Glutamatergic neuron (in vitro differentiated cells): ENCODE data around the gene MMRN2. TPM values are rescaled to one million over a fixed set of nuclear protein-coding genes. Genes with fewer than 3 reads are reported as not detected.

Source experiments
- DNase-seq: peaks from one replicate; pipeline ENCODE4 v3.0.0; 2022
- H3K27ac Mint-ChIP-seq: one replicate; pipeline ENCODE4 v1.8.0; 2020; ENCODE audit warnings: mild to moderate bottlenecking, mixed read lengths, inconsistent platforms; ENCODE audit not compliant: unreplicated experiment
- H3K27me3 Mint-ChIP-seq: one replicate; pipeline ENCODE4 v1.8.0; 2020; ENCODE audit warnings: mild to moderate bottlenecking, moderate library complexity, mixed read lengths, inconsistent platforms; ENCODE audit not compliant: unreplicated experiment
- H3K36me3 Mint-ChIP-seq: one replicate; pipeline ENCODE4 v1.8.0; 2020; ENCODE audit warnings: mild to moderate bottlenecking, mixed read lengths, inconsistent platforms; ENCODE audit not compliant: unreplicated experiment
- H3K4me1 Mint-ChIP-seq: one replicate; pipeline ENCODE4 v1.8.0; 2020; ENCODE audit warnings: mild to moderate bottlenecking, low read depth, mixed read lengths, inconsistent platforms; ENCODE audit not compliant: unreplicated experiment
- H3K4me3 Mint-ChIP-seq: one replicate; pipeline ENCODE4 v1.8.0; 2020; ENCODE audit warnings: mild to moderate bottlenecking, mixed read lengths, inconsistent platforms; ENCODE audit not compliant: unreplicated experiment
- H3K9me3 Mint-ChIP-seq: one replicate; pipeline ENCODE4 v1.8.0; 2020; ENCODE audit warnings: mild to moderate bottlenecking, moderate library complexity, mixed read lengths, inconsistent platforms; ENCODE audit not compliant: unreplicated experiment
- total RNA-seq: library from RNA; stranded (reverse); fragmentation: NEBNext Ultra II Directional; extraction: Animal tissue kit (Norgen Biotek cat#: 25700); gene quantifications from one replicate; pipeline ENCODE4 v1.2.1, GENCODE V29; 2021; ENCODE audit not compliant: unreplicated experiment
- TF ChIP-seq, protein P1 (sequence below): fragments of 200-600 bp; sonication (generic); IDR thresholded peaks from one replicate; pipeline ENCODE4 v1.5.0; 2021; ENCODE audit not compliant: partially characterized antibody, unreplicated experiment

Gene MMRN2
- total RNA-seq, 1 donor from 2014 or later = 5.4 TPM

DNA sequence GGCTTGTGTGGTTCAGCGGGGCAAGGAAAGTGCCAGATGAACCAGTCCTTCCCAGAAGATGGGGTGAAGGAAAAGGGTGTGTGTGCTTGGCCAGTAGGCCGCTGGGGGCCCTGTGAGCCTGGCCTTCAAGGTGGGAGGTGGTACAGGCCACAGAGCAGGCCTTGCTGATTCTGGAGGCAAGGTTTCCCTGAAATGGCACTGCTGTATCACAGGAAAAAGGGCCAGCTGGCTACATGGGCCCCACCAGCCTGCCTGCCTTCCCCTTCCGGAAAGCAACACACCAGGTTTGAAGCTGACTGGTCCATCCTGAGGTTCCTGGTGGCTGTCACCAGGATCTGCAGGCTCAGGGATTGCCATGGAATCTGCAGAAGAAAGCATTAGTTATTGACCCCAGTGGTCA, 12.5 kb downstream of the MMRN2 start:
- peaks cover 10% of the 10 kb centered on the region for H3K27me3 Mint-ChIP-seq
- no peak overlapping the region for H3K27ac Mint-ChIP-seq
- no peak overlapping the region for H3K4me3 Mint-ChIP-seq
- no peak for DNase-seq
- peaks cover 5% of the 10 kb centered on the region for H3K9me3 Mint-ChIP-seq
- peaks cover 12% of the 10 kb centered on the region for H3K4me1 Mint-ChIP-seq
- TF ChIP-seq, protein P1, sequence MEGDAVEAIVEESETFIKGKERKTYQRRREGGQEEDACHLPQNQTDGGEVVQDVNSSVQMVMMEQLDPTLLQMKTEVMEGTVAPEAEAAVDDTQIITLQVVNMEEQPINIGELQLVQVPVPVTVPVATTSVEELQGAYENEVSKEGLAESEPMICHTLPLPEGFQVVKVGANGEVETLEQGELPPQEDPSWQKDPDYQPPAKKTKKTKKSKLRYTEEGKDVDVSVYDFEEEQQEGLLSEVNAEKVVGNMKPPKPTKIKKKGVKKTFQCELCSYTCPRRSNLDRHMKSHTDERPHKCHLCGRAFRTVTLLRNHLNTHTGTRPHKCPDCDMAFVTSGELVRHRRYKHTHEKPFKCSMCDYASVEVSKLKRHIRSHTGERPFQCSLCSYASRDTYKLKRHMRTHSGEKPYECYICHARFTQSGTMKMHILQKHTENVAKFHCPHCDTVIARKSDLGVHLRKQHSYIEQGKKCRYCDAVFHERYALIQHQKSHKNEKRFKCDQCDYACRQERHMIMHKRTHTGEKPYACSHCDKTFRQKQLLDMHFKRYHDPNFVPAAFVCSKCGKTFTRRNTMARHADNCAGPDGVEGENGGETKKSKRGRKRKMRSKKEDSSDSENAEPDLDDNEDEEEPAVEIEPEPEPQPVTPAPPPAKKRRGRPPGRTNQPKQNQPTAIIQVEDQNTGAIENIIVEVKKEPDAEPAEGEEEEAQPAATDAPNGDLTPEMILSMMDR = no peak
- no peaks in the 10 kb centered on the region for H3K36me3 Mint-ChIP-seq

DNA sequence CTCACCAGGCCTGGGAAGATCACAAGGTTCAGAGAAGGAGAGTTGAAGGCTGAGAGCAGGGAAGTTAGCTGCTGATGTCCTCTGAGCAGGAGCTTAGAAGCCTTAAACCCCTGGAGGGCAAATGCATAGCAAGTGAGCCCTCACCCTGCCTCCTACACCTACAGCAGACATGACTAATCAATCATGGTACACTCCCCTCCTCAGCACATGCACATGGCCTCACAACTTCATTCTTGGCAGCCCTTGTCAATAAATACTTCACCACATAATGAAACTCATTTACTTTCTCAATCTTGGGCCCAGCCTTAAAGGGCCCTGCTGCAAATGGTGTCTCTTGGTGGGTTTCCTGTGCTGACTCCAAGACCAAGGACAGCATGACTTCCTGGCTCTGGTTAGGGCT, 12.9 kb downstream of the MMRN2 start:
- no peaks in the 10 kb centered on the region for H3K36me3 Mint-ChIP-seq
- no peak for DNase-seq
- no peak overlapping the region for H3K27ac Mint-ChIP-seq
- peaks cover 10% of the 10 kb centered on the region for H3K27me3 Mint-ChIP-seq
- TF ChIP-seq, protein P1 = no peak
- no peak overlapping the region for H3K4me3 Mint-ChIP-seq
- peaks cover 12% of the 10 kb centered on the region for H3K4me1 Mint-ChIP-seq
- peaks cover 5% of the 10 kb centered on the region for H3K9me3 Mint-ChIP-seq

DNA sequence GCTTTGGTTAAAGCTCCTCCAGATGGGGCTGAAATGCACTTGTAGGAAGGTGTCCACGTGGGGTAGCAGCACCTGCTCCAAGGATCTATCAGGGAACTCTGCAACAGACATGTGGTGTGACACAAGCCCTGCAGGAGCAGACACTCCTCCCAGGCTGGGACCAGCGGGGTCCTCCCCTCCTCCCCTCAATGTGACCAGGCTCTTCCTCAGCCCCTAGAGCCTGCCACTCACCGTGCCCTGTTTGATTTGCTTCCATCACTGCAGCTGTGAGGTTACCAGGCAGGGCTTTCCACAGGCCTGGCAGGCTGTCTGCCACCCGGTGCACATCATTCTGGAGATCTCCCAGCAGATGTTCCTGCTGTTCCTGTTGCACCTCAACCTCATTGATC, 13.4 kb downstream of the MMRN2 start:
- TF ChIP-seq, protein P1 = no peak
- peaks cover 10% of the 10 kb centered on the region for H3K27me3 Mint-ChIP-seq
- H3K4me3 Mint-ChIP-seq = no peak overlapping the region
- no peaks in the 10 kb centered on the region for H3K36me3 Mint-ChIP-seq
- no peak for DNase-seq
- no peak overlapping the region for H3K27ac Mint-ChIP-seq
- peaks cover 5% of the 10 kb centered on the region for H3K9me3 Mint-ChIP-seq
- peaks cover 12% of the 10 kb centered on the region for H3K4me1 Mint-ChIP-seq

DNA sequence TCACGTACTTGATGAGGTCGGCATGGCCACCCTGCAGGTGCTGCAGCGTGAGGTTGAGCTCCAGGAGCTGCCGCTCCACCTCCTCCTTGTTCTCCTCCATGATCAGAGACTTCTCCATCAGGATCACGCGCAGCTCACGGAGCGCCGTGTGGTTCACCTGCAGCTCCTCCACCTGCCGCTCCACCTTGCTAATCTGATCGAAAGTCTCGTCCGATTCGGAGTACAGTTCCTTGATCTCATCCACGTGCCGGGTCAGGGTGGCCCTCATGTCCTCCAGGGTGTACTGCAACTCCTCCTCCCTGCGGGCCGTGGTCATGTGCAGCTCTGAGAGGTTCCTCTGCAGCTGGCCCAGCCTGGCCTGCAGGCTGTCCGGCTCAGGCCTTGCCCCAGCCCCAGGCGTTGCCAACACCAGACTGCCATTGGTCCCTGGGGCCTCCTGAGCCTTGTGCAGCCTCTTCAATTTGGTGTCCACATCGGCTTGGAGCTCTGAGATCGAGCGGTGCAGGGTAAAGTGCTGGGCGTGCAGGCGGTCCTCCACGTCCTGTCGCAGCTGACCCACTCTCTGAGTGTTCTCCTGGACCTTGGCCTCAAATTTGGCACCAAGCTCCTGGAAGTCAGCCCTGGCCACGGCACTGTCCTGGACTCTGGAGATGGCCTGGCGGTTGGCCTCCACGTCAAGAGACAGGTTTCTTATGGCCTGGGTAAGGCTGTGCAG, 13.9 kb downstream of the MMRN2 start:
- TF ChIP-seq, protein P1 = no peak
- Mint-ChIP-seq H3K4me3 (no peak overlapping the region), H3K4me1 (peaks cover 12% of the 10 kb centered on the region), H3K27ac (no peak overlapping the region), H3K27me3 (peaks cover 10% of the 10 kb centered on the region), H3K9me3 (peaks cover 5% of the 10 kb centered on the region), H3K36me3 (no peaks in the 10 kb centered on the region)
- no peak for DNase-seq

DNA sequence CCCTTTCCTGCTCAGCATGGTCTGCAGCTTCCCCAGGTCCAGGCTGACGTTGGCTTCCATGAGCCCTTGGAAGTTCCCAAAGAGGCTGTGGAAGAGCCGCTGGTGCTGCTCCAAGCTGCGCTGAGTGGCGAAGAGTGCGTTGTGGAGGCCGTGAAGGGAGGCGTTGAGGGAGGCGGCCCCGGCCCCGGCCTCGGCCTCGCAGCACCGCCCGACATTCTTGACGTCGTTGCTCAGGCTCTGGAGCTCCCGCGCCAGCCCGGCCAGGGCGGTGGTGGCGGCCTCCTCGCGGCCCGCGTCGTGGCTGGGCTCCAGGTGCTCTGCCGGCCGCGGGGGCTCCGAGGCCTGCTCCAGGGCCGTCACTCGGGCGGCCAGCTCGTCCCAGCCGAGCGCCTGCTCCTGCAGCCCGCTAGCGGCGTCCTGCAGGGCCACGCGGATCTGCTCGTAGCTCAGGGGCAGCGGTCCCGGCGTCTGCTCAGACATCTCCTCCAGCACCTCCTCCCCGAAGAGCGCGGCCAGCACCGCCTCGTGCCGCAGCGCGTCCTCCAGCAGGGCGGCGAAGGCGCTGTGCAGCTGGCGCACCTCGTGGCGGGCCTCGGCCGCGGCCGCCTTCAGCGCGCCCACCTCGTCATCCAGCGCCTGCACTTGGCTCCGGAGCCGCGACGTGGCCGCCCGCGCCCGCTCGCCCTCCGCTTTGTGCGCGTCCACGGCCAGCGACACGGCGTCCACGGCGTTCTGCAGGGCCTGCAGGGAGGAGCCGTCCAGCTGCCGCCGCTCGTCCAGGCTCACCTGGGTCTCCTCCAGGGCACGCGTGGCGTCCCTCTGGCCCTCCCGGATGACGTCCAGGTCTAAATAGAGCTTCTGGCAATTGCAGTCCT, 14.7 kb downstream of the MMRN2 start:
- H3K36me3 Mint-ChIP-seq = no peaks in the 10 kb centered on the region
- no peak overlapping the region for H3K4me3 Mint-ChIP-seq
- H3K27me3 Mint-ChIP-seq = peaks cover 10% of the 10 kb centered on the region
- H3K27ac Mint-ChIP-seq = no peak overlapping the region
- TF ChIP-seq, protein P1 = no peak
- H3K9me3 Mint-ChIP-seq = peaks cover 5% of the 10 kb centered on the region
- no peak for DNase-seq
- peaks cover 12% of the 10 kb centered on the region for H3K4me1 Mint-ChIP-seq
